Epithelial cell of proximal tubule (primary cell): Measurements from ENCODE around the gene PRR33. TPM values are rescaled to one million over a fixed set of nuclear protein-coding genes. Genes with fewer than 3 reads are reported as not detected.

Source experiments
- DNase-seq: peaks from one replicate; pipeline ENCODE4 v3.0.0-alpha.2; 2011; ENCODE audit warnings: low read depth
- H3K4me3 ChIP-seq: 2 replicates; pipeline ENCODE4 v1.5.1; 2011; ENCODE audit warnings: low read depth, mild to moderate bottlenecking, low read length
- CTCF ChIP-seq: conservative IDR thresholded peaks from 2 replicates; pipeline ENCODE4 v1.5.1; 2012; ENCODE audit warnings: low read depth, mild to moderate bottlenecking, low read length
- total RNA-seq: library from RNA; depleted of rRNA; stranded (reverse); fragments of >200 nt; gene quantifications from 2 replicates; pipeline ENCODE4 v1.2.3, GENCODE V29; 2015

The PRR33 gene
- total RNA-seq, 1 donor from 2014 or later = not detected

GRCh38 chr11:1927026-1927847, 35.5 kb upstream of the PRR33 start:
- no peak overlapping the region for H3K4me3 ChIP-seq
- no peak for TF ChIP-seq CTCF
- DNase-seq = no peak

- H3K4me3 ChIP-seq = no peak overlapping the region
- no peak for DNase-seq
- no peak for TF ChIP-seq CTCF
Observed at GRCh38 chr11:1926156-1927025, 34.7 kb upstream of the PRR33 start.

- no peak overlapping the region for H3K4me3 ChIP-seq
- TF ChIP-seq CTCF = no peak
- DNase-seq = no peak
Observed at GRCh38 chr11:1925373-1926155, 33.9 kb upstream of the PRR33 start.

GRCh38 chr11:1924646-1925372, 33.1 kb upstream of the PRR33 start:
- no peak for DNase-seq
- no peak overlapping the region for H3K4me3 ChIP-seq
- no peak for TF ChIP-seq CTCF

- DNase-seq = no peak
- no peak for TF ChIP-seq CTCF
- no peak overlapping the region for H3K4me3 ChIP-seq
Observed at GRCh38 chr11:1924181-1924580, 32.5 kb upstream of the PRR33 start.

- no peak for DNase-seq
- no peak overlapping the region for H3K4me3 ChIP-seq
- no peak for TF ChIP-seq CTCF
Observed at GRCh38 chr11:1923201-1923956, 31.7 kb upstream of the PRR33 start.
